Measurements from ENCODE around the gene MCAT. TPM values are rescaled to one million over a fixed set of nuclear protein-coding genes. Genes with fewer than 3 reads are reported as not detected.
A peak's percentile ranks its signal among the peaks of the same experiment; 100 is the strongest.

Gene MCAT
- 10 to 100 TPM; 39.1 to 39.9 TPM for total RNA-seq

DNA sequence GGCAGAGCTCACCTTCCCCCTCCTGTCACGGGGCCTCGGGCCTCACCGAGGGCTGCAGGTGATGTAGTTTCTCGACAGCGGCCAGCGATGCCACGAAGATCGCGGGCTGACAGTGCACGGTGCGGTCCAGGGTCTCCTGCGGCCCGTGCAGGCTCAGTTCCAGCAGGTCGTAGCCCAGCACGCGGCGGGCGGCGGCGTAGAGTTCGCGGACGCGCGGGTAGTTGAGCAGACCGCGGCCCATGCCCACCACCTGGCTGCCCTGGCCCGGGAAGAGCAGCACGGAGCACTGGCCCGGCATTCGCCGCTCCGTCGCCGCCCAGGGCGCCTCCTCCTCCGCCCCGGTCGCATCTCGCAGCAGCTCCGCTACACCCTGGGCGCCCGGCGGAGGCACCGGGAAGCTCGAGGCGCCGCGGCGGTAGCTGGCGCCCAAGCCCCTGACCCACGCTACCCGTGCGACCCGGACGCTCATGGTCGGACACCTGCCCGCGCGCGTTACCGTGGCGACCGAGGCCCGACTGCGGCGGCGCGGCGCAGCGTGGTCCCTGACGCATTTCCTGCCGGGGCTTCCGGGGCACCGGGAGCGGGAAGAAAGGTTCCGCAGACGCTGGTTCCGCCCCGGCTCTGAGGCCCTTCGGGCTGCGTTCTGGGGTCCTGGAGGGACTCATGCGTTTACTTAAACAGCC, at the start of gene MCAT:
Gene MCAT (minus strand): TSS at position 519 of the 683 bp plus-strand sequence. CDS start 50 bp downstream, at position 469.
- Histone ChIP-seq H3K4me1 (replicated peaks) (peaks cover 22% of the 10 kb centered on the region), H3K9me3 (no peaks in the 10 kb centered on the region), H3K27ac (peak within 1 kb of the TSS; percentile 77 to 82), H3K27me3 (replicated peaks; ENCODE audit: insufficient read depth) (no peaks in the 10 kb centered on the region), H3K4me3 (peak within 1 kb of the TSS; percentile 79 to 95), H3K36me3 (peaks cover 0 to 8% of the 10 kb centered on the region in 2 donors)
- DNase-seq (ENCODE audit: low spot score): peak; percentile 75
- under 1% methylated on average over 58 of the region's 83 CpGs for WGBS
- intact Hi-C loops (cut with DNase I): no loop called here
- TF ChIP-seq POLR2A (IDR thresholded peaks at IDR 0.05) (peak; percentile 57), POLR2AphosphoS5 (IDR thresholded peaks at IDR 0.05) (peak; percentile 90)
- TF ChIP-seq, protein P1, sequence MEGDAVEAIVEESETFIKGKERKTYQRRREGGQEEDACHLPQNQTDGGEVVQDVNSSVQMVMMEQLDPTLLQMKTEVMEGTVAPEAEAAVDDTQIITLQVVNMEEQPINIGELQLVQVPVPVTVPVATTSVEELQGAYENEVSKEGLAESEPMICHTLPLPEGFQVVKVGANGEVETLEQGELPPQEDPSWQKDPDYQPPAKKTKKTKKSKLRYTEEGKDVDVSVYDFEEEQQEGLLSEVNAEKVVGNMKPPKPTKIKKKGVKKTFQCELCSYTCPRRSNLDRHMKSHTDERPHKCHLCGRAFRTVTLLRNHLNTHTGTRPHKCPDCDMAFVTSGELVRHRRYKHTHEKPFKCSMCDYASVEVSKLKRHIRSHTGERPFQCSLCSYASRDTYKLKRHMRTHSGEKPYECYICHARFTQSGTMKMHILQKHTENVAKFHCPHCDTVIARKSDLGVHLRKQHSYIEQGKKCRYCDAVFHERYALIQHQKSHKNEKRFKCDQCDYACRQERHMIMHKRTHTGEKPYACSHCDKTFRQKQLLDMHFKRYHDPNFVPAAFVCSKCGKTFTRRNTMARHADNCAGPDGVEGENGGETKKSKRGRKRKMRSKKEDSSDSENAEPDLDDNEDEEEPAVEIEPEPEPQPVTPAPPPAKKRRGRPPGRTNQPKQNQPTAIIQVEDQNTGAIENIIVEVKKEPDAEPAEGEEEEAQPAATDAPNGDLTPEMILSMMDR (IDR thresholded peaks at IDR 0.05): peak in 2 of 4 experiments; percentile 14 to 22

DNA sequence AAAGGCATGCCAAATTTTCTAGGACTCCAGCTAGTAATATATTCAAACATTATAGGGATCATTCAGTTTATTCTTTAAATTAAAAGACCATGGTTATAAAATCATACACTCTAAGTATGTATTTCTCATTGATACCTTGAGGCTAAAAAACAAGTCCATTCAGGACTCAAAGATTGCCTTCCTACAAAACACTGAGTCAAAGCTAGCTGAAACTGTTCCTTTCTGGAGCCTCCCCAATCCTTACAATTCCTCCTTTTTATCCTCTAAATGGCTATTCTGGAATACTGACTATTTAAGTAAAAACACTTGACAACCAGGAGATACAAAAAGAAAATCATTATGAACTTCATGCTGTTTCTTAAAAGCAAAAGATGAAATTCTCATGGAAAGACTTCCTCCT, 48.6 kb upstream of the MCAT start:
- no peaks in the 10 kb centered on the region for H3K36me3 ChIP-seq
- no peak overlapping the region for H3K27ac ChIP-seq
- no peaks in the 10 kb centered on the region for H3K4me1 ChIP-seq (replicated peaks)
- intact Hi-C loops (cut with DNase I): no loop called here
- no peak for DNase-seq (ENCODE audit: low spot score)
- H3K9me3 ChIP-seq: no peaks in the 10 kb centered on the region
- no peaks in the 10 kb centered on the region for H3K27me3 ChIP-seq (replicated peaks; ENCODE audit: insufficient read depth)
- TF ChIP-seq POLR2AphosphoS5 (IDR thresholded peaks at IDR 0.05) (no peak), POLR2A (IDR thresholded peaks at IDR 0.05) (no peak)
- TF ChIP-seq, protein P1 (IDR thresholded peaks at IDR 0.05): no peak
- no peak overlapping the region for H3K4me3 ChIP-seq

DNA sequence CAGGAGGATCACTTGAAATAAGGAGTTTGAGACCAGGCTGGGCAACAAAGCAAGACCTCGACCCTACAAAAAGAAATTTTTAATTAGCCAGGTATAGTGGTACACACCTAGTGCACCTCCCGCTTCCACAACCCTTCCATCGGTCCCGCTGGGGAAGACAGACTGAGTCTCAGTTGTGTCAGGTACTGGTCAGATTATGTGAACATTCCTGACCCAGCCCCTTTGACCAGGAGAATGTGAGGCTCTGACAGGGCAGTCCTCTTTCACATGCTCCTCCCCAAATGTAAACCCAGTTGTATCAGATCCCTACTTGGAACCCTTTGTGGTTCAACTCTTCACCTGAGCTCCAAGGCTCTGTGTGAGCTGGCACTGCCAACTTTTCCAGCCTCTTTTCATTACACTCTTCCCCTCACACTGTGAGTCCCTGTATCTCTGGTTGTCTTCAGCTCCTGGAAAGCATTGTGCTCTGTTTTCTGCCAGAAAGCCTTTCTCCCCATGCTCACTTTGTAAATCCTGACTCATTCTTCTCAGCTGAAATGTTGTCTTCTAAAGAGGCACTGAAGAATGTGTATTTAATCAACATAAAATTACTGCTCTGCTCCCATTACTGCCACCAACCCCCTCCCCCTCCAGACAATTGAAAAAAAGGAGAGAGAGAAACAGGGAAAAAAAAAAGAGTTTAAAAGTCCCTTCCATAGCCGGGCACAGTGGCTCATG, 45.8 kb upstream of the MCAT start:
- Histone ChIP-seq H3K27me3 (replicated peaks; ENCODE audit: insufficient read depth) (no peaks in the 10 kb centered on the region), H3K27ac (no peak overlapping the region), H3K4me3 (no peak overlapping the region), H3K36me3 (no peaks in the 10 kb centered on the region), H3K9me3 (no peaks in the 10 kb centered on the region), H3K4me1 (replicated peaks) (peaks cover 3% of the 10 kb centered on the region)
- 84% methylated on average over 5 of the region's 5 CpGs for WGBS
- intact Hi-C loops (cut with DNase I): no loop called here
- TF ChIP-seq POLR2AphosphoS5 (IDR thresholded peaks at IDR 0.05): no peak
- TF ChIP-seq, protein P1 (IDR thresholded peaks at IDR 0.05): no peak
- no peak for TF ChIP-seq POLR2A (IDR thresholded peaks at IDR 0.05)
- DNase-seq (ENCODE audit: low spot score): no peak

DNA sequence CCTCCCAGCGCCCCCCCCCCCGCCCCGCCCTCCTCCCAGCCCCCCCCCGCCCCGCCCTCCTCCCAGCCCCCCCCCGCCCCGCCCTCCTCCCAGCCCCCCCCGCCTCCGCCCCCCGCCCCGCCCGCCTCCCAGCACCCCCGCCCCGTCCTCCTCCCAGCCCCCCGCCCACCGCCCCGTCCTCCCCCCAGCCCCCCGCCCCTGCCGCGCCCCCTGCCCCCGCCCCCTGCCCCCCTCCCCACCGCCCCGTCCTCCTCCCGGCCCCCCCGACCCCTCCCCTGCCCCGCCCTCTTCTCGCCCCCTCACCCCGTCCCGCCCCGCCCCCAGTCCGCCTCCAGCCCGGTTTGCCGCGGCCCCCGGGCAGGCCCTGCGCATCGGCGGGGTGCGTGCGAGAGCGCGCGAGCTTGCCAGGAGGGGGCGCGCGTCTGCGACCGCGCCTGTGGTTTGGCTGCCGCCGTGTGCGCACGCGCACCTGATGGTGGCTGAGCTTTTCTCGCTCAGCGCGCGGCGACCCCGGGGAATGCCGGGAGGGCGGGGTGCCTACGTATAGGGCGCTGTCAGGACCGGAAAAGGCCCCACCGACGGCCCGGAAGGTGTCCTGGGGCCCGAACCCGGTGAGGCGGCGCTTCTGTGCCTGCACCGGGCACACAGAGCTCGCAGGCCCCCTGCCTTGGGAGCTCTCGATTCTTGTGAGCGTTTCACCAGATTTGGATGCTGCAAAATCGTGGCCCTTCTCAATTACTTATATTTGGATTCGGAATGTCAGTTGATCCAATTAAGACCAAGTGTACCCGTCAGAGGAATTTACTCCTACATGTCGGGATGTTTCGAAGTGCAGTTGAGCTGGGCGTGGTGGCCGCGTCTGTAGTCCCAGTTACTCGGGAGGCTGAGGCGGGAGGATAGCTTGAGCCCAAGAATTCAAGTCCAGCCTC, 44.2 kb upstream of the MCAT start:
- DNase-seq (ENCODE audit: low spot score): peak; percentile 91
- TF ChIP-seq POLR2AphosphoS5 (IDR thresholded peaks at IDR 0.05) (peak; percentile 89), POLR2A (IDR thresholded peaks at IDR 0.05) (peak; percentile 55)
- TF ChIP-seq, protein P1 (IDR thresholded peaks at IDR 0.05): peak; percentile 68 to 96 (median 87)
- Histone ChIP-seq H3K4me3 (peak overlapping the region; percentile 42 to 78), H3K27ac (peak overlapping the region; percentile 74 to 90), H3K36me3 (no peaks in the 10 kb centered on the region), H3K27me3 (replicated peaks; ENCODE audit: insufficient read depth) (no peaks in the 10 kb centered on the region), H3K4me1 (replicated peaks) (peaks cover 3% of the 10 kb centered on the region), H3K9me3 (no peaks in the 10 kb centered on the region)
- WGBS: 15% methylated on average over 24 of the region's 86 CpGs
- intact Hi-C loops (cut with DNase I): no loop called here

All from prostate gland (tissue), 2 donors.